OCI-M1 (cell line): Measurements from ENCODE around the gene ZNF177.

Experiments used
- DNase-seq: peaks from one replicate; lab custom pipeline; 2025; lab: John Stamatoyannopoulos, UW

Gene ZNF177

DNA sequence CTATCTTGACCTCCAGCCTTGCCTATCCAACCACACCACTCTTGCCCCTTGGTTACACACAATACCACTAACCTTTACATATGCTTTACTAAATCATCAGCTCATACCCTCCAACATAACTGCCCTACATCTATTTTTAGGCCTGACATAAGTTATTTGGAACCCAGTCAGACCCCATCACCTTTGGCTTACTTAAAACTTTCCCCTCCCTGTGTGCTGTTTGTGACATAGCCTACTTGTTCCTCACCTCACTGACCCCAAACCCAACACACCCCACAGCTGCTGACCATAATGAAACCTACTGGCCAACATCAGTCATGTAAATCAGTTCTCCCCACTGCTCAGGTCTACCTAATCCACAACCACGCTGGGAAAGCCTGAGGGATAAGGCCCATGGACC lies 67.6 kb downstream of the ZNF177 start:
- no peak for DNase-seq

DNA sequence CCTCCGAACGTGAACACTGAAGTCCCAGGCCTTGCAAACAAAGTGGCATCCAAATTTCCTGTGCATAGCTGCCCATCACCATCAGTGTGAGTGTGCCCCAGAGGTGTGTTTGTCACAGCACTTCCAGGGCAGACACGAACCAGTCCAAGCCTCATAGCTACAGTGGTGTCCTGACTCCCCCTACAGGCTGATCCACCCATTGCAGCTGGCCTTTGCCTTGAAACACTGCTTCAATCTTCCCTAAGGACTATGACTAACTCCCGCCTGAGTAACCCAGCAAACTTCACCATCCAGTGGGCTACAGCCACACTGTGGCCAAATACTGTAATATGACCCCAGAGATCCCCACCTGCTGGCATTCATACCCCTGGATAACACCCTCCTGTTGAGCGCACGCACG lies 68.7 kb downstream of the ZNF177 start:
- DNase-seq: peak; percentile 79
